Muscle of leg (tissue), 11 donors: ENCODE measurements around the gene OLFM3. TPM values are rescaled to one million over a fixed set of nuclear protein-coding genes. Genes with fewer than 3 reads are reported as not detected.

ENCODE experiments used
- DNase-seq: peaks from one replicate; pipeline ENCODE4 v3.0.0; 2013
- H3K27ac ChIP-seq: one replicate; pipeline ENCODE4 v1.5.1; 2013; ENCODE audit warnings: mild to moderate bottlenecking, low read length, control low read depth
- H3K27me3 ChIP-seq: one replicate; pipeline ENCODE4 v1.6.1; 2013; ENCODE audit warnings: low read length; ENCODE audit not compliant: control insufficient read depth, insufficient read depth
- H3K36me3 ChIP-seq: one replicate; pipeline ENCODE4 v1.6.1; 2013; ENCODE audit warnings: low read length; ENCODE audit not compliant: control insufficient read depth, insufficient read depth
- H3K4me1 ChIP-seq: one replicate; pipeline ENCODE4 v1.6.1; 2013; ENCODE audit warnings: low read length; ENCODE audit not compliant: control insufficient read depth, insufficient read depth
- H3K4me3 ChIP-seq: one replicate; pipeline ENCODE4 v1.5.1; 2013; ENCODE audit warnings: low read length, control low read depth
- H3K9me3 ChIP-seq: replicated peaks from 2 replicates; pipeline ENCODE4 v1.6.1; 2013; ENCODE audit warnings: low read depth, low read length; ENCODE audit not compliant: control insufficient read depth
- WGBS: methylation state at CpG from one replicate; pipeline ENCODE4 v1.1.5; 2013; ENCODE audit warnings: missing lambda C conversion rate; ENCODE audit not compliant: insufficient coverage; 5-methylcytosine and 5-hydroxymethylcytosine counted together
- polyA plus RNA-seq, 8 donors: library from polyadenylated mRNA; unstranded; fragments of 120-200 nt; gene quantifications; one replicate each; pipeline versions ENCODE4 v1.2.1 to v1.2.3, GENCODE V29; 2013; ENCODE audit warnings: inconsistent platforms in 1 of 8, low replicate concordance in 1 of 8; ENCODE audit not compliant: insufficient read length in 8 of 8, insufficient read depth in 1 of 8
- total RNA-seq: library from RNA; stranded (reverse); fragments of 120-200 nt; gene quantifications from one replicate; pipeline ENCODE4 v1.2.4, GENCODE V29; 2013

Gene OLFM3
- total and polyA plus RNA-seq, 9 donors = 0.34 to 2.2 (median 0.40) TPM

DNA sequence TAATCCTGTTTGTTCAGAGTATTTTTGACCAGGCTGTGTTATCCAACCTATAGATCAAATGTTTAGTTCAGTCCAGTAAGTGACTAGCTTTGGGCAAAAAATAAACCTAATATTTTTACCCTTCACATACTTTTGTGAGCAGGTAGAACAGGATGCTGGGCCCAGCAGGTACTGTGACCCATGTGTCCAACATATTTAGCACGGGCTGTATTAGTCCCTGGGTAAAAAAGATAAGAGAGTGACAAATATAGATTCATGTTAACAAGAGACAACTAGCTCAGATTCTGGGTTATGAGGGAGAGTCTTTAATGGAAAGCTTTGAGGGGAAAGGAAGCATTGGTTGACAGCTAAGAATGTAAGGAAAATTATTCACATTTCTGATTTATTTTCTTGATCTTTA, 43.1 kb downstream of the OLFM3 start:
- Histone ChIP-seq H3K27me3 (no peaks in the 10 kb centered on the region), H3K4me3 (no peak overlapping the region), H3K4me1 (no peaks in the 10 kb centered on the region), H3K27ac (no peak overlapping the region), H3K9me3 (no peaks in the 10 kb centered on the region), H3K36me3 (no peaks in the 10 kb centered on the region)
- no CpG with 5 or more reads among the region's 1 CpG for WGBS
- no peak for DNase-seq

- no peaks in the 10 kb centered on the region for H3K4me1 ChIP-seq
- H3K36me3 ChIP-seq = no peaks in the 10 kb centered on the region
- no peak for DNase-seq
- H3K9me3 ChIP-seq = no peaks in the 10 kb centered on the region
- no peak overlapping the region for H3K27ac ChIP-seq
- H3K4me3 ChIP-seq = no peak overlapping the region
- WGBS = no CpG with 5 or more reads among the region's 1 CpG
- no peaks in the 10 kb centered on the region for H3K27me3 ChIP-seq
Measured at GRCh38 chr1:101945884-101946283, 50.8 kb downstream of the OLFM3 start.

DNA sequence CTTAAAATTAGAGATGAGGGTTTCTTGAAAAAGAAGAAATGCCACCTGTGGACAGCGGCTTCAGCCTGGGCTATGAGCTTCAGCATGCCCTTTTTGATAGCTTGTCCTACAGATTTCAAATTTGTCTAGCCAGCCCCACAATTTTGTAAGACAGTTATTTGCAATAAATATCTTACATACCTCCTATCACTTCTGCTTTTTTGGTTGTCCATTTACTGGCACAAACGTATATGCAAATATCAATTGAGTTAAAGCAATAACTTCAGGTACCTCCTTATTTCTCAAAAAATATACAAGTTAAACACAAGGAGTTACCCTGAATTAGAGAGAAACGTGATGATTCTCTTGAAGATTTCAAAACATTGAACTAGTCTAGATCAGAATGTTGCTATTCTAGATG, 53.5 kb downstream of the OLFM3 start:
- Histone ChIP-seq H3K4me3 (no peak overlapping the region), H3K36me3 (no peaks in the 10 kb centered on the region), H3K9me3 (no peaks in the 10 kb centered on the region), H3K4me1 (no peaks in the 10 kb centered on the region), H3K27ac (no peak overlapping the region), H3K27me3 (no peaks in the 10 kb centered on the region)
- WGBS = no CpG with 5 or more reads among the region's 3 CpGs
- DNase-seq = no peak

DNA sequence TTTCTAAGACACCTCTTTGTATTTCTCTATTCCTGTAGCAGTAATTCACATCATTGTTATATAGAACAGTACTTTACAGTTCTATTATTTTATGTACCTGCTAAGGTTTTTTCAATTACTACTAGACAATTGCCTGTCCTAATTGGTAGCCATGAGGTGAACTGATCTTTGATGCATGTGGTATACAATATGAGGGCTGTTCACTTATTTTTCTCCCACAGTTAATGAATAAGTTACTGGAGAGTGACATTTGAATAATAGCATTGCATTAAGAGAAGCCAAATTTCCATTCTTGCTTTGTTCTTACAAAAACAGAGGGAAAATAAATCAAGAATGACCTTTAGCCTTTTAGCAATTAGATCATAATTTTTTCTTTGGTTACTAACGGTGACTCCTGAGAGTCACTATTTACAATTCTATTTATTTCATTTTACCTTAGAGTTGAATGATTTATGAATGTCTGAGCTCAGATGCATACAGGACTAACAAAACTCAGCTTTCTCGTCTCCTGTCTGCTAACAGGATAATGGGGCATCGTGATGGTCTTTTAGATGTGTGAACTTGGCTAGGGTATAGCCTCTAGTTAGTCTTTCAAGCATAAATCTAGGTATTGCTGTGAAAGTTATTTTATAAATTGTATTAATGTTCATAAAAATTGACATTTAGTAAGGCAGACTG, 54.1 kb downstream of the OLFM3 start:
- no peak overlapping the region for H3K27ac ChIP-seq
- H3K4me1 ChIP-seq = no peaks in the 10 kb centered on the region
- DNase-seq = no peak
- no peaks in the 10 kb centered on the region for H3K27me3 ChIP-seq
- no peak overlapping the region for H3K4me3 ChIP-seq
- H3K9me3 ChIP-seq = no peaks in the 10 kb centered on the region
- WGBS = no CpG with 5 or more reads among the region's 3 CpGs
- H3K36me3 ChIP-seq = no peaks in the 10 kb centered on the region

GRCh38 chr1:101938681-101939080, 58.0 kb downstream of the OLFM3 start:
- Histone ChIP-seq H3K36me3 (no peaks in the 10 kb centered on the region), H3K27ac (no peak overlapping the region), H3K27me3 (no peaks in the 10 kb centered on the region), H3K4me1 (no peaks in the 10 kb centered on the region), H3K4me3 (no peak overlapping the region), H3K9me3 (no peaks in the 10 kb centered on the region)
- no peak for DNase-seq
- WGBS = no CpG with 5 or more reads among the region's 1 CpG

- Histone ChIP-seq H3K27ac (no peak overlapping the region), H3K4me1 (no peaks in the 10 kb centered on the region), H3K4me3 (no peak overlapping the region), H3K9me3 (no peaks in the 10 kb centered on the region), H3K27me3 (no peaks in the 10 kb centered on the region), H3K36me3 (no peaks in the 10 kb centered on the region)
- WGBS = no CpG with 5 or more reads among the region's 1 CpG
- no peak for DNase-seq
Measured at GRCh38 chr1:101929343-101929742, 67.4 kb downstream of the OLFM3 start.

- H3K27me3 ChIP-seq = no peaks in the 10 kb centered on the region
- no peaks in the 10 kb centered on the region for H3K36me3 ChIP-seq
- no CpG with 5 or more reads among the region's 1 CpG for WGBS
- DNase-seq = no peak
- H3K4me3 ChIP-seq = no peak overlapping the region
- no peaks in the 10 kb centered on the region for H3K9me3 ChIP-seq
- H3K27ac ChIP-seq = no peak overlapping the region
- H3K4me1 ChIP-seq = no peaks in the 10 kb centered on the region
Measured at GRCh38 chr1:101928829-101929228, 67.9 kb downstream of the OLFM3 start.

- H3K9me3 ChIP-seq = no peaks in the 10 kb centered on the region
- H3K36me3 ChIP-seq = no peaks in the 10 kb centered on the region
- no peak overlapping the region for H3K4me3 ChIP-seq
- no peak overlapping the region for H3K27ac ChIP-seq
- no peaks in the 10 kb centered on the region for H3K27me3 ChIP-seq
- DNase-seq = no peak
- H3K4me1 ChIP-seq = no peaks in the 10 kb centered on the region
Measured at GRCh38 chr1:101924700-101925099, 72.0 kb downstream of the OLFM3 start.

DNA sequence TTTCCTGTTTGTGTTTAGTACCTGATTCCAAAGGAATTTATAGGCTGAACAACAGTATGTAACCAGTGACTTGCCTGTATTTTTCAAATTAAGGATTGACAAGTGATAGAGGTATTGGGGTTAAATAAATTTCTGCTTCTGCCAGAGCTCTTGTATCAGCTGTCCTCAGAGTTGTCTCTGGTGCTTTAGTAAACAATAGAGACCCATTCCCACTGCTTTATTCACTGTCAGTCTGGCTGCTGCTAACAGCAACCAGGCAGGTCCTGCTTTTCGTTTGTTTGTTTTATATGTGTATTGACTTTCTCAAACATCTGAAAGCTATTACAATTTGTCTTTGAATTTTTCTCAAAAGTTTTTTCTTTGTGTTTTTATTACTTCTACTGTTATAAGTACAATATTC, 76.1 kb downstream of the OLFM3 start:
- Histone ChIP-seq H3K36me3 (no peaks in the 10 kb centered on the region), H3K27me3 (no peaks in the 10 kb centered on the region), H3K27ac (no peak overlapping the region), H3K4me1 (no peaks in the 10 kb centered on the region), H3K9me3 (no peaks in the 10 kb centered on the region), H3K4me3 (no peak overlapping the region)
- no peak for DNase-seq
- WGBS = no CpG with 5 or more reads among the region's 1 CpG

- no peak overlapping the region for H3K4me3 ChIP-seq
- WGBS = no CpG with 5 or more reads among the region's 1 CpG
- H3K27ac ChIP-seq = no peak overlapping the region
- no peaks in the 10 kb centered on the region for H3K27me3 ChIP-seq
- DNase-seq = no peak
- no peaks in the 10 kb centered on the region for H3K4me1 ChIP-seq
- H3K36me3 ChIP-seq = no peaks in the 10 kb centered on the region
- no peaks in the 10 kb centered on the region for H3K9me3 ChIP-seq
Measured at GRCh38 chr1:101918277-101918676, 78.4 kb downstream of the OLFM3 start.

- Histone ChIP-seq H3K4me1 (no peaks in the 10 kb centered on the region), H3K27ac (no peak overlapping the region), H3K27me3 (no peaks in the 10 kb centered on the region), H3K36me3 (no peaks in the 10 kb centered on the region), H3K9me3 (no peaks in the 10 kb centered on the region), H3K4me3 (no peak overlapping the region)
- DNase-seq = peak; percentile 66
- WGBS = no CpG with 5 or more reads among the region's 5 CpGs
Measured at GRCh38 chr1:101915597-101915996, 81.1 kb downstream of the OLFM3 start.
